22Rv1 (cell line): ENCODE data around the gene TRIM72.

Experiments used
- CTCF ChIP-seq: fragments of 450-650 bp; IDR thresholded peaks from 2 replicates; pipeline ENCODE4 v1.5.1; 2017; ENCODE audit warnings: mild to moderate bottlenecking
- ZFX ChIP-seq: fragments of 450-650 bp; IDR thresholded peaks from 2 replicates; pipeline ENCODE4 v1.6.1; 2017; ENCODE audit warnings: antibody characterized with exemption, borderline replicate concordance

DNA sequence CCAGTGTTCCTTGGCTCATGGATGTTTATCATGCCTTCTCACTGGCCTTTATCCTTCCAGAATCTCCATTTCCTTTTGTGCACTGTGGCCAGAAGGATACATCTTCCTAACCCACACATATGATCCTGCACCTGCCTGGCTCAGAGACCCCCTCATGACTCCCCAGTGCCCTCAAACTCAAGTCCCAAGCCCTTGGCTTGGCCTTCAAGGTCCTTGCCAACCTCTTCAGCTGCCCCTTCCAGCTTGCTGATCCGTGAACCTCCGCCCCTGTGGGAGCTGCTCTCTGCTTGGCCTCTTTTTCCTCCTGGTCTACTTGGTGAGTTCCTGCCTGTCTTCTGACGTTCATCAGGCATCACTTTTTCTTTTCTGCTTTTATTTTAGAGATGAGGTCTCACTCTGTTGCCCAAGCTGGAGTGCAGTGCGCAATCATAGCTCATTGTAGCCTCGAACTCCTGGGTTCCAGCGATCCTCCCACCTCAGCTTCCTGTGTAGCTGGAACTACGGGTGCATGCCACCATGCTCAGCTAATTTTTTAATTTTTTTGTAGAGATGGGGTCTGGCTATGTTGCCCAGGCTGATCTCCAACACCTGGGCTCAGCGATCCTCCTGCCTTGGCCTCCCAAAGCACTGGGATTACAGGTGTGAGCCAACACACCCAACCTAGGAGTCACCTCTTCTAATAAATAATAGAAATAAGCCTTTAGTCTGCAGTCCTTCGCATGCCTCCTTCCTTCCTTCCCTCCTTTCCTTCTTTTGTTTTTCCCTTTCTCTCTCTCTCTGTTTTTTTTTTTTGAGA lies 8.8 kb upstream of the TRIM72 start:
- TF ChIP-seq CTCF, result no peak
- no peak for TF ChIP-seq ZFX
